ENCODE measurements around the gene RYR2. TPM values are rescaled to one million over a fixed set of nuclear protein-coding genes. Genes with fewer than 3 reads are reported as not detected.
A peak's percentile ranks its signal among the peaks of the same experiment; 100 is the strongest.
"Not testable (repeated sequence)": the region's sequence is repeated elsewhere in the genome, so short reads cannot be mapped to it uniquely, and the experiment has no call there.

The RYR2 gene
- total RNA-seq, 2 experiments from 2014 or later, result not detected

DNA sequence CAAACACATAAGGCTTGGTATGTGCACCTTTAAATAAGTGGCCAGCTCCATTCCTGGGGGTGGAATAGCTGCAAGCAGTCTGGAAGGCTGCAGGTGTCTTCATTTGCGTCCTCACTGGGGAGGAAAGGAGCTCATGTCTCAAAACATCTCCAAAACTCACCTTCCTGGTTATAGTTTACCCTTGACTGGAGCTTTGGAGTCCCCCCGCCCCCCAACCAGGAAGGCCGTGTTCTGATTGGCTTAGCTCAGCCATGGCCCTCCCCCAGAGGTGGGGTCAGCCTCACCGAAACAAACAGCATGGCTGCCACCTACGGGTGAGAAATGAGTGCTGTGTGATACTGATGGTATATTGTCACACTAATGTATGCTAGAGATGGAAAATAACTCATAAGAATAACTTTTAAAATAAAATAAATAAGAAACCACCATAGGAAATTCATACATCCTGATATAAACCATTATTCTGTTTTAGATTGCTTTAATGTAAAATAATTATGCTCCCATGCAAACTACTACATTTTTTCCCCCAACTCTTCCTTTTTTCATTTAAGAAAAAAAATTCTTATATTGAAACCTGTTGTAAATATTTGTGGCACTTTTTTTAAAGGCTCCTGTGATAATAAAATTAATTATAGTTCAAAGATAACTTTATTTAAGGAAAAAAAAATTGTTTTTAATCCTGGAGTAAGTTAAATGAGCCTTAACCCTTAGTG is 757.9 kb downstream of the RYR2 start:
- ATAC-seq (ENCODE audit: low read depth) (peak; percentile 83), DNase-seq (peak; percentile 36)
- Mint-ChIP-seq H3K36me3 (no peaks in the 10 kb centered on the region), H3K27me3 (peaks cover 2% of the 10 kb centered on the region), H3K9me3 (no peaks in the 10 kb centered on the region), H3K27ac (no peak overlapping the region), H3K4me1 (no peaks in the 10 kb centered on the region), H3K4me3 (no peak overlapping the region)
- POLR2A ChIA-PET, result interaction anchor here (1.3 kb wide), 1 partner anchor 45 kb away, joined by 3 read pairs; no protein-coding TSS in a partner anchor

DNA sequence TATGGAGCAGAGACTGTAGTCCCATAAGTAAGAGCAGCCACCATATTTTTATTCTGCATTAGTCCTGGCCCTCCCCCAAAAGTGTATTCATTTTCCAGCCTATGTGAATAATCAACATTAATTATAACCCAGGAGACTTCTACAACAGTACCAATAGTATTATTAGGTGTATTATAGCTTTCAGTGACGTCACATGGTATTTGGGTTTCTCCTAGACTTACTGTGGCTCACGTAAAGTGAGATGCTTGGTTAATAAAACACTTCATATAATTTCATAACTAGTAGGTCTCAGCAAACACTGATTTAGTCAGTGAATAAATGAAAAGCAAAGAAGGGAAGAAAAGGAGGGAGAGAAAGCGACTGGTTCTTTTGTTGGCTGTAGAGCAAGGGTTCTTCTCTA is 762.5 kb downstream of the RYR2 start:
- no peaks in the 10 kb centered on the region for H3K36me3 Mint-ChIP-seq
- no peaks in the 10 kb centered on the region for H3K9me3 Mint-ChIP-seq
- no peaks in the 10 kb centered on the region for H3K4me1 Mint-ChIP-seq
- no peaks in the 10 kb centered on the region for H3K27me3 Mint-ChIP-seq
- ATAC-seq (ENCODE audit: low read depth) (no peak), DNase-seq (no peak)
- H3K4me3 Mint-ChIP-seq, result no peak overlapping the region
- POLR2A ChIA-PET, result no interaction called here
- H3K27ac Mint-ChIP-seq, result no peak overlapping the region

DNA sequence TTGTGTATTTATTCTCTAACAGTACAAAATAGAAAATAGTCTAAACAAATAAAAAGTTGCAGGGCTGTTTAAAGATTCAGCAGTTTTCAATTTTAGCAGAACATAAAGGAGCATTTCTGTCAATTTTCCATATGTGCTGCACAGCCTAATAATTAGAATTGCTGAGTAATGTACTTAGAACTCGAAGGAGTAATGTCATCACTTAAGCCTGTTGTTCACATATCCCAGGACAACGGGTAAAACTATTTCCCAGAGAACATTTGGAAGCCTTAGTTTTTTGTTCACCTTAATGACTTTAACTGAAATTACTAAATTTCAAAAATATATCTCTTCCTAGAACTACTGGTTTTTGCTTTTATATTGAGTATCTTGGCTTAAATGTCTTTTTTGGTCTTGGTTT is 767.1 kb downstream of the RYR2 start:
- Mint-ChIP-seq H3K4me3 (no peak overlapping the region), H3K27ac (no peak overlapping the region), H3K36me3 (no peaks in the 10 kb centered on the region), H3K9me3 (no peaks in the 10 kb centered on the region), H3K27me3 (no peaks in the 10 kb centered on the region), H3K4me1 (no peaks in the 10 kb centered on the region)
- no peak for ATAC-seq (ENCODE audit: low read depth)
- DNase-seq, result no peak
- POLR2A ChIA-PET, result no interaction called here

DNA sequence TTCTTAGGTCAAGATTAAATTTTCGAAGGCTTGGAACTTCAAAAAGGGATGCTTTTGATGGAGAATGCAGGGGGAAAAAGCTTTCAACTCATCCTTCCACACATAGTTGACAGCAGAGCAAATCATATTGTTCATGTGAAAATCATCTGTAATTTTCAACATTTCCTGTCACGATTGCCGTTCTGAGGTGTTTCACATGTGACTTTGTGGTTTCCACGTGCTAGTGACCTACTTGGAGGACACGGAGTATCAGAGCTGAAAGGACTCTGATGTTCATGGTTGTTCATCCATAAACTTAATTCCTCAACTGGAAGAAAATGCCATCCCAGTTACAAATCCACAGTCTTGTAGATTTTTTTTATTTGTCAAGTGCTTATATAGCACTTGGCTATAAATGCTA is 769.6 kb downstream of the RYR2 start:
- Mint-ChIP-seq H3K4me3 (no peak overlapping the region), H3K36me3 (no peaks in the 10 kb centered on the region), H3K9me3 (no peaks in the 10 kb centered on the region), H3K4me1 (no peaks in the 10 kb centered on the region), H3K27ac (no peak overlapping the region), H3K27me3 (no peaks in the 10 kb centered on the region)
- DNase-seq (no peak), ATAC-seq (ENCODE audit: low read depth) (no peak)
- POLR2A ChIA-PET, result no interaction called here

DNA sequence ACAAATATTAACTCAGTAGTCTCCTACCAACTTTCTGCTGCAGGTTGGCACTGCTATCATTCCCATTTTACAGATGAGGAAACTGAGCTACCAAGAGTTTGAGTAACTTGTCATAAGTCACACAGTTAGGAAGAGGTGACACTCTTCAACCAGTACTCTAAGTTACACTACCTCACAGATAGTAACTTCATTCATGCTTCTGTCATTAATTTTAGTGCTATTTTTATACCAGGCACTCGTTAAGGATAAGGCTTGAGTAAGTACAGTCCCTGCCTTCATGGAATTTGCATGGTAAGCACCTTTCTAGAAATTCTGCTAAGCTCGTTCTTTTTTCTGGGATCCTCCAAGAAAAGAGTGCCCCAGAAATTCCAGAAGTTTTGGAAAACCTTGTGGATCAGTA is 770.1 kb downstream of the RYR2 start:
- Mint-ChIP-seq H3K27ac (no peak overlapping the region), H3K9me3 (no peaks in the 10 kb centered on the region), H3K4me1 (no peaks in the 10 kb centered on the region), H3K4me3 (no peak overlapping the region), H3K36me3 (no peaks in the 10 kb centered on the region), H3K27me3 (no peaks in the 10 kb centered on the region)
- DNase-seq (no peak), ATAC-seq (ENCODE audit: low read depth) (no peak)
- POLR2A ChIA-PET, result no interaction called here

DNA sequence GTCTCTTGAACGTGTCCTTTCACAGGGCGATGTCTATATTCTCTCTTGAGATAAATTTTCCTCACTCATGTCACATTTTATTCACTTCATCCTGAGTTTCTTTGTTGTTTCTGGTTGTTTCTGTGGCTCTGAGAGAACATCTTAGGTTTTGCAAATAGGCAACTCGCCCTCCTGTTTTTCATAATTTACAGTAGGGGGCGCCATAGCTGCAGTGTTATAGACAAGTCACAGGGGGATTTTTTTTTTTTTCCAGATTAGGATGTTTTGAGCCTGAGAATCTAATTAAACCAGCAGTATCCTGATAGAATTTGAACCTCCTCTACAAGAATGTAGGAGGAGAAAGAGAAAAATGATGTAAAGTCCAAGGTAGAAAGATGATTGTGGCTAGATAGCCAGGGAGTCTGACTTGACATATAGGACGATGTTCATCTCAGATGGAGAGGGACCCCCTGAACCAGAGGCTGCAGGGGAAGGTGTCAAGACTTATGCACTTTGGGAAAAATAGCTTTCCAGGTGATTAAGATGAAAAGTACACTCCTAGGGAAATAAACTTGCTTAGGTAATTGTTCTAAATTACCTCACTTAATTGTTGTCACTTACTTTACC is 772.4 kb downstream of the RYR2 start:
- no peaks in the 10 kb centered on the region for H3K4me1 Mint-ChIP-seq
- H3K4me3 Mint-ChIP-seq, result no peak overlapping the region
- H3K27ac Mint-ChIP-seq, result no peak overlapping the region
- ATAC-seq (ENCODE audit: low read depth) (no peak), DNase-seq (no peak)
- no peaks in the 10 kb centered on the region for H3K36me3 Mint-ChIP-seq
- POLR2A ChIA-PET, result no interaction called here
- no peaks in the 10 kb centered on the region for H3K27me3 Mint-ChIP-seq
- H3K9me3 Mint-ChIP-seq, result no peaks in the 10 kb centered on the region

DNA sequence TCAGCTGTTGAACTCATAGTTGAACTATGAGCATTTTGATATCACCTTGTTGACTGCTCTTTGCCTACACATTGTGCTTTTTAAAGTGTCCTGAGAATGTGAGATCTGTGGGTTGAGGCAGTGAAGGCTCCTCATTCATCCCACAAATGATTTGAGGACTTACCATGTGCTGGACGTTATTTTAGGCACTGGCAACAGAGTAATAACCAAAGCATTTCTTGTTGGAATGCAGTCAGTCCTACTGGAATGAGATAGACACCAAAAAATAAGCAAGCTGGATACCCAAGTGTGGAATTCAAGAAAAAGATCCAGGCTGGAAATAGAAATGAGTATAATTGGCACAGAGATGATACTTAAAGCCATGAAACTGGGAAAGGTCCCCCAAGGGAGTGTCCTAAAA is 775.3 kb downstream of the RYR2 start:
- Mint-ChIP-seq H3K4me1 (no peaks in the 10 kb centered on the region), H3K9me3 (no peaks in the 10 kb centered on the region), H3K4me3 (no peak overlapping the region), H3K27me3 (no peaks in the 10 kb centered on the region), H3K27ac (no peak overlapping the region), H3K36me3 (no peaks in the 10 kb centered on the region)
- POLR2A ChIA-PET, result no interaction called here
- DNase-seq (no peak), ATAC-seq (ENCODE audit: low read depth) (no peak)

DNA sequence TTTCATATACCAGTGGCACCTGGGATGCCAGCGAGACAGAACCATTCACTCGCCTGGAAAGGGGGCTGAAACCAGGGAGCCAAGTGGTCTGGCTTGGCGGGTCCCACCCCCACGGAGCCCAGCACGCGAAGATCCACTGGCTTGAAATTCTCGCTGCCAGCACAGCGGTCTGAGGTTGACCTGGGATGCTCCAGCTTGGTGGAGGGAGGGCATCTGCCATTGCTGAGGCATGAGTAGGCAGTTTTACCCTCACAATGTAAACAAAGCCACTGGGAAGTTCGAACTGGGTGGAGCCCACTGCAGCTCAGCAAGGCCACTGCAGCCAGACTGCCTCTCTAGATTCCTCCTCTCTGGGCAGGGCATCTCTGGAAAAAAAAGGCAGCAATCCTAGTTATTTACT is 778.6 kb downstream of the RYR2 start:
- ATAC-seq (ENCODE audit: low read depth); H3K4me3 Mint-ChIP-seq; DNase-seq; H3K9me3 Mint-ChIP-seq; H3K27ac Mint-ChIP-seq; H3K36me3 Mint-ChIP-seq; H3K4me1 Mint-ChIP-seq; H3K27me3 Mint-ChIP-seq; POLR2A ChIA-PET: not testable (repeated sequence)

DNA sequence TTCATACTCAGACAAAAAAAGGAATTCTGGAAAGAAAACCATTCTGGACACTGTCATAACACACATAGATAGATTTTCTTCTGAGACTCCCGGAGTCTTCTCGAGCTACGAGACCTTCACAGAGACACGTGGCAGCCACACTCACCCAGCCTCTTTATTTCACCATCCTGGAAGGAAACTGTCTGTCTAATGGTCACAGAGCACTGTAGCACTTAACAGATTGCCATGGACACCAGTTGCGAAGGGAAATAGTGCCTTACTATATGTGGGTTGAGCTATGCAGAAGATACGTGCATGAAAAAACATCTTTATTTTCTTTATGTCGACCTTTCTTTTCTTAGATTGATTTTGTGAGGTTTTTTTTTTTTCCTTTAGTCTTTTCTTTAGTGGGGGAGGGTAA is 790.9 kb downstream of the RYR2 start:
- DNase-seq (no peak), ATAC-seq (ENCODE audit: low read depth) (no peak)
- H3K27me3 Mint-ChIP-seq, result no peaks in the 10 kb centered on the region
- POLR2A ChIA-PET, result no interaction called here
- no peaks in the 10 kb centered on the region for H3K36me3 Mint-ChIP-seq
- H3K4me1 Mint-ChIP-seq, result no peaks in the 10 kb centered on the region
- no peak overlapping the region for H3K4me3 Mint-ChIP-seq
- H3K27ac Mint-ChIP-seq, result no peak overlapping the region
- no peaks in the 10 kb centered on the region for H3K9me3 Mint-ChIP-seq

DNA sequence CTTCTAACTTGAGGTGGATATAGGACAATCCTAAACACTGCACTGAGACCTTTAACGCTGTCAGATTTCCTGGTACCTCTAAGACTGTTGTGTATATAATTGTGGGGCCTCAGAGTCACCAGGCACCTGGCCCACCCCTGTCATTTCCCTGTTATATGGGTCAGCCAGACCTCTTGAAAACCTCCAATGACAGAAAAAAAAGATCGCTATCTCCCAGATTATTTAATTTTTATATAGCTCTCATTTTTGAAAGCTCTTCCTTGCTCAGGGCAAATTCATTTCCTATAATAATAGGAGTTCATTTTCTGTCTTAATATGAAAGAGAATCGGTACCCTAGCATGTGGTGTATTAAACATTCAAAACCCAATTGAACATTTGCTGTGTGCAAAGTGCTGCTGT is 792.1 kb downstream of the RYR2 start:
- H3K27ac Mint-ChIP-seq, result no peak overlapping the region
- no peaks in the 10 kb centered on the region for H3K27me3 Mint-ChIP-seq
- ATAC-seq (ENCODE audit: low read depth) (no peak), DNase-seq (no peak)
- no peak overlapping the region for H3K4me3 Mint-ChIP-seq
- no peaks in the 10 kb centered on the region for H3K9me3 Mint-ChIP-seq
- POLR2A ChIA-PET, result no interaction called here
- H3K4me1 Mint-ChIP-seq, result no peaks in the 10 kb centered on the region
- H3K36me3 Mint-ChIP-seq, result no peaks in the 10 kb centered on the region

DNA sequence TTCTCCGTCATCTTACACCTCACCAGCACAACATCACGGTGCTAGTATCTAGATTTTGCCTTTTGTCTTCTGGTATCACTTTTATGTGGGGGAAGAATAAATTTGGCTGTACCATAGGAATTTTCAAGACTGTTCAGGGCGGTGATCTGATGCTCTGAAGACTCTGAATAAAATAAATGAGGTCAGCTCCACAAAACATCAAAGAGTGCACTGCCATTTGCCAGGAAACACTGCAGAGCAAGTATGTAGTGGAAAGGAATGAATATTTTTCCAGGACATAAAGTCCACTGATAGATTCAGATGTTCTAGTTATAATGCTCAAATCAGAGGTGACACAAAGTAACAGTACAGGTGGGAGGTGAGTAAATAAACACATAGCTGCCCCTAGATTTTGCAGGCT is 792.5 kb downstream of the RYR2 start:
- H3K9me3 Mint-ChIP-seq, result no peaks in the 10 kb centered on the region
- POLR2A ChIA-PET, result no interaction called here
- no peaks in the 10 kb centered on the region for H3K36me3 Mint-ChIP-seq
- DNase-seq (no peak), ATAC-seq (ENCODE audit: low read depth) (no peak)
- H3K27me3 Mint-ChIP-seq, result no peaks in the 10 kb centered on the region
- no peak overlapping the region for H3K4me3 Mint-ChIP-seq
- H3K27ac Mint-ChIP-seq, result no peak overlapping the region
- H3K4me1 Mint-ChIP-seq, result no peaks in the 10 kb centered on the region

DNA sequence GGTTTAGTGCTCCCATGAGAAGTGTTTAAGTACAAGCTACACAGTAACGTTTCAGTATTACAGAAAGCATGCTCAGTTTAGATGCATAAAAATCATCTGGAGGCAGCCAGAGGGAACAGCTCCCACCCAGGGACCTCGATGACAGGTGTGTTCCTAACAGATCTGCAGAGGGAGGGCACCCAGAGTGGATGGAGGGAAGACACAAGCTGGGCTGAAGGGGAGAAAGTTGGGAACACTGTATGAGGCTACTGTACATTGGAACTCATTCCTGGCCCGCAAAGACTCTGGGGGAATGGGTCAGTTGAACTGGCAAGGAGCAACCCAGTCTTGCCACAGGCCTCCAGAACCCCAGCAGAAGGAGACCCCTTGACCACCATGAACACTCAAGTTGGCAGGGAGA is 796.3 kb downstream of the RYR2 start:
- H3K27me3 Mint-ChIP-seq, result no peaks in the 10 kb centered on the region
- POLR2A ChIA-PET, result no interaction called here
- ATAC-seq (ENCODE audit: low read depth), result no peak
- no peaks in the 10 kb centered on the region for H3K36me3 Mint-ChIP-seq
- H3K27ac Mint-ChIP-seq, result no peak overlapping the region
- DNase-seq, result no peak
- no peak overlapping the region for H3K4me3 Mint-ChIP-seq
- H3K9me3 Mint-ChIP-seq, result peaks cover 2% of the 10 kb centered on the region
- H3K4me1 Mint-ChIP-seq, result no peaks in the 10 kb centered on the region

DNA sequence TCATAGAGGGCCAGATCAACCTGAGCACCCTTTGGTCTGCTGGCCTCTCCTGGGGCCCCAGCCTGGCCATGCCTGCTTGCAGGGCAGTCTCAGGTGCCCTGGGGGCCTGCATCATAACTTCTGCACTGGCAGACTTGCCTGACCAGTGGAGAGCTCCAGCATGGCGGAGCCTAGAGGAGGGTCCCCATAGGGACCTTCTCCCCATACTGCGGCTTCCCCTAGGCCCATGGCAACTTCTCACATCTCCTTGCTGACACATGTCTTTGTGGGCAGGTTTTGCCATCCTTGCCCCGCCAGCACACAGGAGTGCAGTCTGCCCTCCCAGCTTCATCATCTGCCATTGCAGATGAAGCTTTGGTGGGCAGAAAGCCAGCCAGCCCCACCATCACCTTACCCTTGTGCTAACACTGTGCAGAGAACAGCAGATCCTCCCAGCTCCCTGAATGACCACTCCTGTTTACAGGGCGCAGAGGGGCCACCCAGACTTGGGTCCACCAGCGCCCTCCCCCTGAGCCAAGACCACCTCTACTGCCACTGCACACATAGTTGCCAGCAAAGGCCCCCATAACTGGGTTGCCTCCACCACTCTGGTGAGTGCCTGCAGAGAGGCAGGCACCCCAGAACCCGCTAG is 797.0 kb downstream of the RYR2 start:
- ATAC-seq (ENCODE audit: low read depth), result no peak
- H3K36me3 Mint-ChIP-seq, result no peaks in the 10 kb centered on the region
- no peak overlapping the region for H3K27ac Mint-ChIP-seq
- H3K27me3 Mint-ChIP-seq, result no peaks in the 10 kb centered on the region
- H3K4me3 Mint-ChIP-seq, result no peak overlapping the region
- POLR2A ChIA-PET, result no interaction called here
- H3K9me3 Mint-ChIP-seq, result peaks cover 2% of the 10 kb centered on the region
- H3K4me1 Mint-ChIP-seq, result no peaks in the 10 kb centered on the region
- no peak for DNase-seq

DNA sequence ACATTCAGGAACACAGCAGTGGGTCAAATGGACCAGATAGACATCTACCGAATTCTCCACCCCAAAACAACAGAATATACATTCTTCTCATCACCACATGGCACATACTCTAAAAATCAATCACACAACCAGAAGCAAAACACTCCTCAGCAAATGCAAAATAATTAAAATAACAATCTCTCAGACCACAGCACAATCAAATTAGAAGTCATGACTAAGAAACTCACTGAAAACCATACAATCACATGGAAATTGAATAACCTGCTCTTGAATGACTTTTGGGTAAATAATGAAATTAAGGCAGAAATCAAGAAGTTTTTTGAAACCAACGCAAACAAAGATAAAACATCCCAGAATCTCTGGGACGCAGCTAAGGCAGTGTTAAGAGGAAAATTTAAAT is 799.5 kb downstream of the RYR2 start:
- no peaks in the 10 kb centered on the region for H3K4me1 Mint-ChIP-seq
- POLR2A ChIA-PET, result no interaction called here
- H3K4me3 Mint-ChIP-seq, result no peak overlapping the region
- H3K27ac Mint-ChIP-seq, result no peak overlapping the region
- no peak for ATAC-seq (ENCODE audit: low read depth)
- no peak for DNase-seq
- H3K9me3 Mint-ChIP-seq, result peaks cover 2% of the 10 kb centered on the region
- H3K27me3 Mint-ChIP-seq, result no peaks in the 10 kb centered on the region
- no peaks in the 10 kb centered on the region for H3K36me3 Mint-ChIP-seq

All from activated naive CD8-positive, alpha-beta T cell treated with anti-CD3 and anti-CD28 coated beads, Interleukin-2, amount 10 ng/mL, durations not matched to agents 7 days and 5 days (primary cell).